HG02588 (cell line): ENCODE data around the gene ALLC.
"Not testable (repeated sequence)": the region's sequence is repeated elsewhere in the genome, so short reads cannot be mapped to it uniquely, and the experiment has no call there.

Experiments used
- ATAC-seq: cut with Tn5 transposase; IDR thresholded peaks from one replicate; pipeline ENCODE4 v1.9.1; 2021; ENCODE audit warnings: mild to moderate bottlenecking, moderate library complexity; ENCODE audit not compliant: unreplicated experiment

ALLC gene

DNA sequence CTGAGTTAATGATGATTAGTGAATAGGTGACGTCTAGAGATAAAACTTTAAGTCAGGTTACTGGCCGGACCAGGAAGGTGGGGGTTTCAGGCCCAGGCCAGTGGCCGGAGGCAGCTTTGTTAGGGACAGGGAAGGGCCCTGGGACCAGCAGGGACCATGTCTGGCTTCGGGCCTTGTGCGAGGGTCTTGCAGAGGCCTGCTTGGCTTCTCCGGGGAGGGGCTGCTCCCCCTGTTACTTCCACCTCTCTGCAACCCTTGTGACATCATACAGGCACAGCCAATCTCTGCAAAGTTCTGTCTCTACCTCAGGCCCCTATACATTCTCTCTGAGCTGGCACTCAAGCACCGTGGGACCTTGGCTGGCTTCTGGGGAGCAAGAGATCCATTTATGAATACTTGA is at the start of gene ALLC:
ALLC (plus strand) TSS at position 320 of the 400 bp plus-strand sequence. CDS start 12,958 bp downstream, outside the sequence.
- no peak for ATAC-seq

GRCh38 chr2:3608373-3609278 is 49.4 kb upstream of the ALLC start:
- ATAC-seq: no peak

DNA sequence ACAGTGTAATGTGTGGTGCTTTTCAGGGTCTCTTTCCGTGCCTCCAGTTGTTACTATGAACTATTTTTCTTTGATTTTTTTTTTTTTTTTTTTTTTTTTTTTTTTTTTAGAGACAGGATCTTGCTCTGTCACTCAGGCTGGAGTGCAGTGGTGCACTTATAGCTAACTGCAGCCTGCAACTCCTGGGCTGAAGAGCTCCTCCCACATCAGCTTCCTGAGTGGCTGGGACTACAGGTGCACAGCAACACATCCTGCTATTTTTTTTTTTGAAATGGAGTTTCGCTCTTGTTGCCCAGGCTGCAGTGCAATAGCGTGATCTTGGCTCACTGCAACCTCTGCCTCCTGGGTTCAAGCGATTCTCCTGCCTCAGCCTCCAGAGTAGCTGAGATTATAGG is 48.7 kb upstream of the ALLC start:
- ATAC-seq: not testable (repeated sequence)

- ATAC-seq: no peak
Observed at GRCh38 chr2:3610415-3610814, 47.6 kb upstream of the ALLC start.

GRCh38 chr2:3610881-3611505 is 47.0 kb upstream of the ALLC start:
- no peak for ATAC-seq

GRCh38 chr2:3611589-3611988 is 46.4 kb upstream of the ALLC start:
- ATAC-seq: no peak

- no peak for ATAC-seq
Observed at GRCh38 chr2:3612639-3613523, 45.1 kb upstream of the ALLC start.

- ATAC-seq: no peak
Observed at GRCh38 chr2:3613524-3613905, 44.5 kb upstream of the ALLC start.

DNA sequence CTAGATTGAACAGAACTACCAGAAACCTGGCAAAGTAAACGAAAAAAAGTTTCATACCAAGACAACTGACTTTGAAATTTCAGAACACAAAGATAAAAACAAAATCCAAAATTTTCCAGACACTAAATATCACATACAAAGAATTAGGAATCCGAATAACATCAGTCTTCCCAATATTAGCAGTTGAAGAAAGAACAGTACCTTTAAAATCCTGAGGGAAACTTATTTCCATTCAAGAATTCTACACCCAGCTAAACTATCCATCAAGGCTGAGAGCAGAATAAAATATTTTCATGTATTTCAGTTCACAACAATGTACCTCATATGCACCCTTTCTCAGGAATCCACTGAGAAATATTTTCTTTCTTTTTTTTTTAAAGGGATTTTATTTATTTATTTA is 43.3 kb upstream of the ALLC start:
- ATAC-seq: not testable (repeated sequence)

- not testable (repeated sequence) for ATAC-seq
Observed at GRCh38 chr2:3615541-3616200, 42.3 kb upstream of the ALLC start.

- not testable (repeated sequence) for ATAC-seq
Observed at GRCh38 chr2:3616435-3617197, 41.4 kb upstream of the ALLC start.

- ATAC-seq: no peak
Observed at GRCh38 chr2:3617198-3617890, 40.7 kb upstream of the ALLC start.

DNA sequence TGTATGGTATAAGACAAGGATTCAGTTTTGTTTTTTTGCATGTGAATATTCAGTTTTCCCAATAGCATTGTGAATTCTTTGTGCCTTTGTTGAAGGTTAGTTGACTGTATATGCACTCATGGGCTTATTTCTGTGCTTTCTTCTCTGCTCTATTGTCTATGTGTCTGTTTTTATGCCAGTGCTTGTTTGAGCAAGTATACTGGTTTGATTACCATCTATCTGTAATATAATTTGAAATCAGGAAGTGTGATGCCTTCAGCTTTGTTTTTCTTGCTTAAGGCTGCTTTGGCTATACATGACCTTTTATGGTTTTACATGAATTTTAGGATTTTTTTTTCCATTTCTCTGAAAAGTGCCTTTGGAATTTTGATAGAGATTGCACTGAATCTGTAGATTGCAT is 39.6 kb upstream of the ALLC start:
- no peak for ATAC-seq

DNA sequence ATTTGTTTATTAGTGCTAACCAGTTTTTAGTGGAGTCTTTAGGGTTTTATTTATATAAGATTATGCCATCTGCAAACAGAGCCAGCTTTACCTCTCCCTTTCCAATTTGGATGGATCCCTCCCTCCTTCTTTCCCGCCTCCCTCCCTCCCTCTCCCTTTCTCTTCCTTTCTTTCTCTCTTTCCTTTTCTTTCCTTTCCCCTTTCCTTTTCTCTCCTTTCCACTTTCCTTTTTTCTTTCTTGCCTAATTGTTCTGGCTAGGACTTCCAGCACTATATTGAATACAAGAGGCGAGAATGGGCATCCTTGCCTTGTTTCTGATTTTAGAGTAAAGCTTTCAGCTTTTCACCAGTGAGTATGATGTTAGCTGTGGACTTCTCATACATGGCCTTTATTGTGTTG is 39.0 kb upstream of the ALLC start:
- no peak for ATAC-seq

DNA sequence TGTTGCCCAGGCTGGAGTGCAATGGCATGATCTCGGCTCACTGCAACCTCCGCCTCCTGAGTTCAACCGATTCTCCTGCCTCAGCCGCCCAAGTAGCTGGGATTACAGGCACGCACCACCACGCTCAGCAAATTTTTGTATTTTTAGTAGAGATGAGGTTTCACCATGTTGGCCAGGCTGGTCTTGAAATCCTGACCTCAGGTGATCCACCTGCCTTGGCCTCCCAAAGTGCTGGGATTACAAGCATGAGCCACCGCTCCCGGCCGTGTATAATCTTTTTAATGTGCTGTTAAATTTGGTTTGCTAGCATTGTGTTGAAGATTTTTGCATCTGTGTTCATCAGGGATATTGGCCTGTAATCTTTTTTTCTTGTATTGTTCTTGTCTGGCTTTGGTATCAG is 38.3 kb upstream of the ALLC start:
- ATAC-seq: not testable (repeated sequence)

DNA sequence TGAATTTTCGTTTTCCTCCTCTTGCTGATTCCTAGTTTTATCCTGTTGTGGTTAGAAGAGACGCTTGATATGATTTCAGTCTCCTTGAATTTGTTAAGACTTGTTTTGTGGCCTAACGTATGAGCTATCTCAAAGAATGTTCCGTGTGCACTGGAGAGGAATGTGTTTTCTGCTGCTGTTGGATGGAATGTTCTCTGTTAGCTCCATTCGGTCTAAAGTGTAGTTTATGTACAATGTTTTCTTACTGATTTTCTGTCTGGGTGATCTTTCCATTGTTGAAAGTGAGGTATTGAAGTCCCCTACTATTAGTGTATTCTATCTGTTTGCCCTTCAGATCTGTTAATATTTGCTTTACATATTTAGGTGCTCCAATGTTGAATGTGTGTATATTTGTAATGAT is 37.2 kb upstream of the ALLC start:
- ATAC-seq: no peak

GRCh38 chr2:3622967-3623366 is 35.0 kb upstream of the ALLC start:
- no peak for ATAC-seq

DNA sequence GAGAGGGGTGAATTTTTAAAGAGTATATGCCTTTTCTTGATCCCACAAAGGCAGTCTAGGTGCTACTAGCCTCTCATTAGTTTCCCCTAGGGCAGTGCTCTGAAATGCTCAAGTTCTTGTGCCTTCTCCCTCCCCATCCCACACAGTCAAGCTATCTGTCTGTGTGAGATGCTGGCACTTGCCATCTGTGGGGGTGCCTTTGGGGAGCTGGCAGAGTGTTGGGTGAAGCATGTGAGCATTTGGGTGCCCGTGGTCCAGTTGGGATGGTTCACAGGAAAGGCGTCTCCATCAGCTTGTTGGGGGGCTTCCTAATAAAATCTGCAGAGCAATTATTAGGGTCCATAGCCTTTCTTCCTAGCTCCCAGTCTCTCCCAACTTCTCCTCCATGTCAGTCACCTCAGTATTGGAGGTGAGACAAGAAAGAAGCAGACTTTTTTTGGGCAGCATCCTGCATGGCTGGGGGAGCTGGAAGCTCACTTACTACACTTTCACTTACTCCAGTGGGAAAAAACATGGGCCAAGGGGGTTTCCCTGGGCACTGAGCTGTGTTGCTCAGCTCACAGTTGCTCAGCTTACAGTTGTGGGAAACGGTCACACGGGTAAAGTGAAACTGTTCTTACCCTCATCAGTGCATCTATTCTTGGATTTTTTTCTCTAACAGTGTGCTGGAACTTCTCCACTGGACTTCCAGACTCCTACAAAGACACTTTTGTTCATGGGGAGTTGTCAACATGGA is 33.8 kb upstream of the ALLC start:
- ATAC-seq: no peak

DNA sequence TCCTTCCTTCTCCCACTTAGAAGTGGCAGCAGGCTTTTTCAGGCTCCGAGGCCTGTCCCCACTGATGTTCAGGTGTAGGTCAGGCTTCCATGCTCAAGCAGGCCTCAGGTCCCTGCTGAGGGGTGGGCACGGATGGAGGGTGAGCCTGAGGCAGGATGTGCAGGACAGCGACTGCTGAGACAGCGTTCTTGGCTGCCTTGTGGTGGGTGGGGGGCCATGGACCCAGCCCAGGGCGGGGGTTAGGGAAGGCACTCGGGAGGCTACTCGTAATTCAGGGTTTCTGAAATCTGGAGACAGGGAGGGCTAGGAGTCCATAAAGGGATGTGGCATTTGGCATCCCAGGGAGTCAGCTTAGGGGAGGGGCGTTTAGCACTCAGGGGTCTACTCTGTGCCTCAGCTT is 32.8 kb upstream of the ALLC start:
- no peak for ATAC-seq
